PFSK-1 (cell line): ENCODE measurements around the gene ADAMTSL4.

Experiments used
- POLR2AphosphoS5 ChIP-seq: IDR thresholded peaks from 2 replicates; pipeline ENCODE4 v1.6.1; 2012; ENCODE audit warnings: low read depth, mild to moderate bottlenecking, control low read depth, low read length, moderate library complexity
- REST ChIP-seq, 2 experiments: IDR thresholded peaks; 2 replicates each; pipeline versions ENCODE4 v1.6.1 to v1.8.0; 2011 to 2012; ENCODE audit warnings: low read depth in 2 of 2, low read length in 2 of 2, control low read depth in 1 of 2, inconsistent platforms in 1 of 2, mild to moderate bottlenecking in 1 of 2, moderate library complexity in 1 of 2; ENCODE audit not compliant: insufficient read depth in 1 of 2
- SIN3A ChIP-seq: IDR thresholded peaks from 2 replicates; pipeline ENCODE4 v1.6.1; 2012; ENCODE audit warnings: mild to moderate bottlenecking, low read length, moderate library complexity, borderline replicate concordance; ENCODE audit not compliant: insufficient read depth

GRCh38 chr1:150555971-150556865, 7.0 kb downstream of the ADAMTSL4 start:
- TF ChIP-seq SIN3A (no peak), REST (IDR thresholded peaks at IDR 0.05; ENCODE audit: insufficient read depth in 1 of 2, low read depth in 2 of 2, low read length in 2 of 2) (no peak), POLR2AphosphoS5 (no peak)
